H9 (cell line): Measurements from ENCODE around the gene B3GALT5. TPM values are rescaled to one million over a fixed set of nuclear protein-coding genes. Genes with fewer than 3 reads are reported as not detected.

Experiments used
- DNase-seq: peaks from one replicate; pipeline ENCODE4 v3.0.0-alpha.2; 2017
- H2AFZ ChIP-seq: one replicate; pipeline ENCODE4 v1.6.1; 2013; ENCODE audit warnings: mild to moderate bottlenecking, low read length, control low read depth, moderate library complexity
- H2AK5ac ChIP-seq: 2 replicates; pipeline ENCODE4 v1.6.1; 2013; ENCODE audit warnings: low read length, control low read depth, mixed read lengths; ENCODE audit not compliant: insufficient read length
- H2BK120ac ChIP-seq: one replicate; pipeline ENCODE4 v1.6.1; 2013; ENCODE audit warnings: low read depth, mild to moderate bottlenecking, low read length, control low read depth, inconsistent platforms; ENCODE audit not compliant: poor library complexity, severe bottlenecking
- H2BK12ac ChIP-seq: 2 replicates; pipeline ENCODE4 v1.6.1; 2013; ENCODE audit warnings: low read length, control low read depth, mixed read lengths, low read depth; ENCODE audit not compliant: insufficient read length
- H2BK15ac ChIP-seq: 2 replicates; pipeline ENCODE4 v1.6.1; 2013; ENCODE audit warnings: low read depth, low read length, control low read depth
- H2BK20ac ChIP-seq: one replicate; pipeline ENCODE4 v1.6.1; 2013; ENCODE audit warnings: low read depth, mild to moderate bottlenecking, low read length, control low read depth, inconsistent platforms; ENCODE audit not compliant: poor library complexity, severe bottlenecking
- H2BK5ac ChIP-seq: 2 replicates; pipeline ENCODE4 v1.6.1; 2013; ENCODE audit warnings: low read length, control low read depth, mixed read lengths; ENCODE audit not compliant: insufficient read length
- H3K14ac ChIP-seq: 2 replicates; pipeline ENCODE4 v1.6.1; 2013; ENCODE audit warnings: low read length, control low read depth; ENCODE audit not compliant: insufficient read depth
- H3K18ac ChIP-seq: 2 replicates; pipeline ENCODE4 v1.6.1; 2013; ENCODE audit warnings: low read depth, mild to moderate bottlenecking, mixed read lengths, low read length, control low read depth; ENCODE audit not compliant: insufficient read length
- H3K23ac ChIP-seq: 2 replicates; pipeline ENCODE4 v1.6.1; 2013; ENCODE audit warnings: low read length, control low read depth, mixed read lengths, low read depth; ENCODE audit not compliant: insufficient read length
- H3K23me2 ChIP-seq: 2 replicates; pipeline ENCODE4 v1.6.1; 2013; ENCODE audit warnings: low read depth, mild to moderate bottlenecking, mixed read lengths, low read length, control low read depth; ENCODE audit not compliant: insufficient read length, poor library complexity, severe bottlenecking
- H3K27ac ChIP-seq: 2 replicates; pipeline ENCODE4 v1.5.1; 2013; ENCODE audit warnings: low read length, control low read depth, mixed read lengths, low read depth; ENCODE audit not compliant: insufficient read length
- H3K27me3 ChIP-seq: 2 replicates; pipeline ENCODE4 v1.6.1; 2013; ENCODE audit warnings: low read length, control low read depth, inconsistent platforms; ENCODE audit not compliant: insufficient read depth
- H3K4ac ChIP-seq: 2 replicates; pipeline ENCODE4 v1.6.1; 2013; ENCODE audit warnings: low read depth, mild to moderate bottlenecking, control low read depth, inconsistent platforms, low read length, moderate library complexity
- H3K4me1 ChIP-seq: 2 replicates; pipeline ENCODE4 v1.6.1; 2013; ENCODE audit warnings: low read length, control low read depth, inconsistent platforms; ENCODE audit not compliant: insufficient read depth
- H3K4me2 ChIP-seq: 2 replicates; pipeline ENCODE4 v1.6.1; 2013; ENCODE audit warnings: low read length, control low read depth, mixed read lengths; ENCODE audit not compliant: insufficient read length, insufficient read depth
- H3K56ac ChIP-seq: 2 replicates; pipeline ENCODE4 v1.6.1; 2013; ENCODE audit warnings: low read depth, mild to moderate bottlenecking, mixed read lengths, low read length, control low read depth; ENCODE audit not compliant: insufficient read length
- H3K79me1 ChIP-seq: 2 replicates; pipeline ENCODE4 v1.6.1; 2013; ENCODE audit warnings: low read depth, mild to moderate bottlenecking, moderate library complexity, low read length, control low read depth, inconsistent platforms; ENCODE audit not compliant: insufficient read depth, poor library complexity, severe bottlenecking
- H3K79me2 ChIP-seq: 2 replicates; pipeline ENCODE4 v1.6.1; 2013; ENCODE audit warnings: low read length, control low read depth, inconsistent platforms; ENCODE audit not compliant: insufficient read depth
- H3K9ac ChIP-seq: 2 replicates; pipeline ENCODE4 v1.6.1; 2013; ENCODE audit warnings: low read length, control low read depth, mixed read lengths; ENCODE audit not compliant: insufficient read length; ENCODE audit errors: extremely low read depth
- H3K9me3 ChIP-seq: one replicate; pipeline ENCODE4 v1.6.1; 2013; ENCODE audit warnings: low read depth, low read length, inconsistent platforms; ENCODE audit not compliant: control insufficient read depth
- H3T11ph ChIP-seq: one replicate; pipeline ENCODE4 v1.6.1; 2013; ENCODE audit warnings: mild to moderate bottlenecking, low read length, control low read depth, inconsistent platforms
- H4K20me1 ChIP-seq: one replicate; pipeline ENCODE4 v1.6.1; 2013; ENCODE audit not compliant: control insufficient read depth, insufficient read length, insufficient read depth
- H4K5ac ChIP-seq: 2 replicates; pipeline ENCODE4 v1.6.1; 2013; ENCODE audit warnings: low read depth, mild to moderate bottlenecking, mixed read lengths, low read length, control low read depth; ENCODE audit not compliant: insufficient read length
- H4K8ac ChIP-seq: replicated peaks from 2 replicates; pipeline ENCODE4 v1.6.1; 2013; ENCODE audit warnings: low read length, control low read depth, mixed read lengths, low read depth; ENCODE audit not compliant: insufficient read length
- H4K91ac ChIP-seq: 2 replicates; pipeline ENCODE4 v1.6.1; 2013; ENCODE audit warnings: low read depth, mild to moderate bottlenecking, moderate library complexity, mixed read lengths, low read length, control low read depth; ENCODE audit not compliant: insufficient read length
- H3K27ac Mint-ChIP-seq, 3 experiments: 2 replicates in 2 of 3; 3 replicates in 1 of 3; pipeline ENCODE4 v1.8.0; 2020 to 2021; ENCODE audit warnings: mixed read lengths in 3 of 3, mild to moderate bottlenecking in 1 of 3, moderate library complexity in 1 of 3
- H3K27me3 Mint-ChIP-seq: 2 replicates; pipeline ENCODE4 v1.8.0; 2021; ENCODE audit warnings: low read depth, mild to moderate bottlenecking, moderate library complexity, mixed read lengths
- H3K36me3 Mint-ChIP-seq, 3 experiments: 2 replicates in 2 of 3; 3 replicates in 1 of 3; pipeline ENCODE4 v1.8.0; 2020 to 2021; ENCODE audit warnings: low read depth in 3 of 3, mixed read lengths in 3 of 3; ENCODE audit not compliant: insufficient read depth in 1 of 3
- H3K4me1 Mint-ChIP-seq, 2 experiments: 2 replicates each; pipeline ENCODE4 v1.8.0; 2020; ENCODE audit warnings: mixed read lengths in 2 of 2
- H3K4me3 Mint-ChIP-seq, 2 experiments: 2 replicates in 1 of 2; 3 replicates in 1 of 2; pipeline ENCODE4 v1.8.0; 2020 to 2021; ENCODE audit warnings: mild to moderate bottlenecking in 2 of 2, mixed read lengths in 2 of 2, moderate library complexity in 1 of 2
- H3K9me3 Mint-ChIP-seq, 2 experiments: 2 replicates in 1 of 2; 3 replicates in 1 of 2; pipeline ENCODE4 v1.8.0; 2020; ENCODE audit warnings: mild to moderate bottlenecking in 2 of 2, mixed read lengths in 2 of 2, moderate library complexity in 1 of 2
- CTCF ChIP-seq: fragments of 200-600 bp; sonication (generic); conservative IDR thresholded peaks from 3 replicates; pipeline ENCODE4 v1.8.0; 2021; ENCODE audit warnings: antibody characterized with exemption, mild to moderate bottlenecking
- WGBS: extraction: QIAGEN DNeasy Blood & Tissue Kit; methylation state at CpG from one replicate; pipeline ENCODE4 v1.1.7; 2013; ENCODE audit warnings: missing lambda C conversion rate, low lambda C conversion rate, mixed read lengths; ENCODE audit not compliant: insufficient read length; ENCODE audit errors: extremely low coverage; 5-methylcytosine and 5-hydroxymethylcytosine counted together
- total RNA-seq: library from RNA; stranded (reverse); gene quantifications from 2 replicates; pipeline ENCODE4 v1.2.1, GENCODE V29; 2021

The B3GALT5 gene
- total RNA-seq, 1 experiment from 2014 or later, result 24.7 TPM

- Histone ChIP-seq H3K4ac (no peak overlapping the region), H3K23me2 (no peaks in the 10 kb centered on the region), H4K5ac (peak overlapping the region; percentile 23), H3T11ph (no peak overlapping the region), H4K91ac (no peak overlapping the region), H3K18ac (no peak overlapping the region), H2AFZ (no peak overlapping the region), H3K56ac (no peak overlapping the region), H3K4me1 (peaks cover 34% of the 10 kb centered on the region), H2AK5ac (no peak overlapping the region), H4K8ac (no peak overlapping the region), H3K4me2 (peak overlapping the region; percentile 4), H3K23ac (no peak overlapping the region), H3K79me2 (peaks cover 32% of the 10 kb centered on the region; the same call in 1 of the 2 replicates), H2BK120ac (no peak overlapping the region), H2BK12ac (no peak overlapping the region), H2BK20ac (no peak overlapping the region), H2BK5ac (no peak overlapping the region), H2BK15ac (no peak overlapping the region), H3K9me3 (no peaks in the 10 kb centered on the region), H4K20me1 (no peaks in the 10 kb centered on the region), H3K14ac (0 out of 2 replicates have a peak overlapping the region, but pooled peaks have one; percentile 6), H3K27ac (peak overlapping the region; percentile 26), H3K79me1 (peaks cover 2% of the 10 kb centered on the region), H3K9ac (no peak overlapping the region), H3K27me3 (no peaks in the 10 kb centered on the region)
- Mint-ChIP-seq H3K27me3 (no peaks in the 10 kb centered on the region; the same call in 1 of the 2 replicates), H3K9me3 (no peaks in the 10 kb centered on the region; a peak in 1 of 5 replicates), H3K4me1 (peaks cover 76 to 77% of the 10 kb centered on the region in 2 experiments), H3K4me3 (no peak overlapping the region; a peak in 1 of 5 replicates), H3K36me3 (peaks cover 11 to 23% (median 19%) of the 10 kb centered on the region in 3 experiments), H3K27ac (peak overlapping the region in 2 of 3 experiments; percentile 86 to 91; a peak in 6 of 7 replicates)
- no peak for TF ChIP-seq CTCF
- DNase-seq, result peak; percentile 64
- WGBS, result no CpG with 5 or more reads among the region's 8 CpGs
Observed at GRCh38 chr21:39637197-39637970, 24.6 kb downstream of the B3GALT5 start.
